Right kidney (tissue), 1 donor: Measurements from ENCODE around the gene THYN1.

Source experiments
- DNase-seq: peaks from one replicate; pipeline ENCODE4 v3.0.0-alpha.2; 2016

Gene THYN1

GRCh38 chr11:134252346-134253187 lies 585 bp downstream of the THYN1 start:
- DNase-seq = no peak

- no peak for DNase-seq
These were observed 2.5 kb downstream of the THYN1 start for GRCh38 chr11:134250675-134251074.

- DNase-seq = no peak
These were observed 2.9 kb downstream of the THYN1 start for GRCh38 chr11:134250246-134250645.

GRCh38 chr11:134248910-134249480 lies 4.2 kb downstream of the THYN1 start:
- DNase-seq = no peak

GRCh38 chr11:134246678-134247077 lies 6.5 kb downstream of the THYN1 start:
- DNase-seq = no peak

GRCh38 chr11:134246100-134246499 lies 7.1 kb downstream of the THYN1 start:
- DNase-seq = no peak

GRCh38 chr11:134245434-134245833 lies 7.7 kb downstream of the THYN1 start:
- no peak for DNase-seq

GRCh38 chr11:134244593-134244992 lies 8.6 kb downstream of the THYN1 start:
- DNase-seq = no peak

- no peak for DNase-seq
These were observed 9.2 kb downstream of the THYN1 start for GRCh38 chr11:134243913-134244312.

- DNase-seq = no peak
These were observed 10.8 kb downstream of the THYN1 start for GRCh38 chr11:134242376-134242775.

GRCh38 chr11:134240592-134240991 lies 12.6 kb downstream of the THYN1 start:
- DNase-seq = no peak

- DNase-seq = no peak
These were observed 14.2 kb downstream of the THYN1 start for GRCh38 chr11:134238956-134239355.

- DNase-seq = no peak
These were observed 15.6 kb downstream of the THYN1 start for GRCh38 chr11:134237557-134237922.

- no peak for DNase-seq
These were observed 16.2 kb downstream of the THYN1 start for GRCh38 chr11:134236834-134237556.

GRCh38 chr11:134235399-134235798 lies 17.8 kb downstream of the THYN1 start:
- no peak for DNase-seq

GRCh38 chr11:134233729-134234179 lies 19.4 kb downstream of the THYN1 start:
- DNase-seq = no peak

- no peak for DNase-seq
These were observed 21.0 kb downstream of the THYN1 start for GRCh38 chr11:134231958-134232659.

- no peak for DNase-seq
These were observed 22.8 kb downstream of the THYN1 start for GRCh38 chr11:134230339-134230738.

GRCh38 chr11:134229126-134229790 lies 23.9 kb downstream of the THYN1 start:
- DNase-seq = no peak

GRCh38 chr11:134228625-134229024 lies 24.5 kb downstream of the THYN1 start:
- no peak for DNase-seq

GRCh38 chr11:134226806-134227325 lies 26.3 kb downstream of the THYN1 start:
- no peak for DNase-seq
